B cell (primary cell): ENCODE results near the gene TMUB2.

Experiments used
- EZH2 ChIP-seq: IDR thresholded peaks from 2 replicates; pipeline ENCODE4 v1.6.1; 2012; ENCODE audit warnings: borderline replicate concordance, low read depth, mild to moderate bottlenecking, moderate library complexity, low read length; ENCODE audit not compliant: insufficient read depth, poor library complexity, severe bottlenecking
- TF ChIP-seq, protein P1 (sequence below): fragments of 200-600 bp; IDR thresholded peaks from one replicate; pipeline ENCODE4 v1.8.0; 2022; ENCODE audit warnings: antibody characterized with exemption, mild to moderate bottlenecking

DNA sequence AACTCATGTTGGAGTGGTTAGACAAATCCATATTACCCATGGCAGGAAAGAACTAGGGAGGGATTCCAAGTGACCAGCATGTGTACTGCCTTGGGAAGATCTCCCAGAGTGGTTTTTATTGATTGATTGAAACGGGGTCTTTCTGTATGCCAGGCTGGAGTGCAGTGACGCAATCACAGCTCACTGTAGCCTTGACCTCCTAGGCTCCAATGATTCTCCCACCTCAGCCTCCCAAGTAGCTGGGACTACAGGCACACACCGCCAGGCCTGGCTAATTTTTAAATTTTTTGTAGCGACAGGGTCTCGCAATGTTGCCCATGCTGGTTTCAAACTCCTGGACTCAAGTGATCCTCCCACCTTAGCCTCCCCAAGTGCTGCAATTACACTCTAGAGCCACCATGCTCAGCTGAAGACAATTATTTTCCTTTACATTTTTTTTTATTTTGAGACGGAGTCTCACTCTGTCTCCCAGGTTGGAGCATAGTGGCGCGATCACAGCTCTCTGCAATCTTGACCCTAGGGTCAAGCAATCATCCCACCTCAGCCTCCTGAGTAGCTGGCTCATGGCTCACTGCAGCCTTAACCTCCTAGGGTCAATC is 2.5 kb upstream of the TMUB2 start:
- TF ChIP-seq, protein P1, sequence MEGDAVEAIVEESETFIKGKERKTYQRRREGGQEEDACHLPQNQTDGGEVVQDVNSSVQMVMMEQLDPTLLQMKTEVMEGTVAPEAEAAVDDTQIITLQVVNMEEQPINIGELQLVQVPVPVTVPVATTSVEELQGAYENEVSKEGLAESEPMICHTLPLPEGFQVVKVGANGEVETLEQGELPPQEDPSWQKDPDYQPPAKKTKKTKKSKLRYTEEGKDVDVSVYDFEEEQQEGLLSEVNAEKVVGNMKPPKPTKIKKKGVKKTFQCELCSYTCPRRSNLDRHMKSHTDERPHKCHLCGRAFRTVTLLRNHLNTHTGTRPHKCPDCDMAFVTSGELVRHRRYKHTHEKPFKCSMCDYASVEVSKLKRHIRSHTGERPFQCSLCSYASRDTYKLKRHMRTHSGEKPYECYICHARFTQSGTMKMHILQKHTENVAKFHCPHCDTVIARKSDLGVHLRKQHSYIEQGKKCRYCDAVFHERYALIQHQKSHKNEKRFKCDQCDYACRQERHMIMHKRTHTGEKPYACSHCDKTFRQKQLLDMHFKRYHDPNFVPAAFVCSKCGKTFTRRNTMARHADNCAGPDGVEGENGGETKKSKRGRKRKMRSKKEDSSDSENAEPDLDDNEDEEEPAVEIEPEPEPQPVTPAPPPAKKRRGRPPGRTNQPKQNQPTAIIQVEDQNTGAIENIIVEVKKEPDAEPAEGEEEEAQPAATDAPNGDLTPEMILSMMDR = no peak
- no peak for TF ChIP-seq EZH2
